GM20431 (cell line): ENCODE results near the gene DDX46.
"Not testable (repeated sequence)": the region's sequence is repeated elsewhere in the genome, so short reads cannot be mapped to it uniquely, and the experiment has no call there.

Source experiments
- in situ Hi-C: fragments of 300-500 bp; cut with MseI, MboI; formaldehyde crosslinking; loops from one replicate; pipeline ENCODE4 v1.15.0; 2020; ENCODE audit warnings: low sequenced_read_pairs; ENCODE audit not compliant: unreplicated experiment

DDX46 gene

DNA sequence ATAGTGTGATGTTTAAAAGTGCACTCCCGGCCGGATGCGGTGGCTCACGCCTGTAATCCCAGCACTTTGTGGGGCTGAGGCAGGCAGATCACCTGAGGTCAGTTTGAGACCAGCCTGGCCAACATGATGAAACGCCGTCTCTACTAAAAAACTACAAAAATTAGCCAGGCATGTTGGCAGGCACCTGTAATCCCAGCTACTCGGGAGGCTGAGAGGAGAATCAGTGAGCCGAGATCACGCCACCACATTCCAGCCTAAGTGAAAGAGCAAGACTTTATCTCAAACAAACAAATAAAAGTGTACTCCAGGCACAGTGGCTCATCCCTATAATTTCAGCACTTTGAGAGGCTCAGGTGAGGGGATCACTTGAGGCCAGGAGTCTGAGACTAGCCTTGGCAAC is 79.8 kb downstream of the DDX46 start:
- in situ Hi-C loops, result not testable (repeated sequence)

GRCh38 chr5:134840811-134841210 is 82.2 kb downstream of the DDX46 start:
- in situ Hi-C loops, result no loop called here

- in situ Hi-C loops, result no loop called here
Observed at GRCh38 chr5:134844252-134844651, 85.7 kb downstream of the DDX46 start.

- in situ Hi-C loops, result no loop called here
Observed at GRCh38 chr5:134845335-134845851, 86.8 kb downstream of the DDX46 start.

DNA sequence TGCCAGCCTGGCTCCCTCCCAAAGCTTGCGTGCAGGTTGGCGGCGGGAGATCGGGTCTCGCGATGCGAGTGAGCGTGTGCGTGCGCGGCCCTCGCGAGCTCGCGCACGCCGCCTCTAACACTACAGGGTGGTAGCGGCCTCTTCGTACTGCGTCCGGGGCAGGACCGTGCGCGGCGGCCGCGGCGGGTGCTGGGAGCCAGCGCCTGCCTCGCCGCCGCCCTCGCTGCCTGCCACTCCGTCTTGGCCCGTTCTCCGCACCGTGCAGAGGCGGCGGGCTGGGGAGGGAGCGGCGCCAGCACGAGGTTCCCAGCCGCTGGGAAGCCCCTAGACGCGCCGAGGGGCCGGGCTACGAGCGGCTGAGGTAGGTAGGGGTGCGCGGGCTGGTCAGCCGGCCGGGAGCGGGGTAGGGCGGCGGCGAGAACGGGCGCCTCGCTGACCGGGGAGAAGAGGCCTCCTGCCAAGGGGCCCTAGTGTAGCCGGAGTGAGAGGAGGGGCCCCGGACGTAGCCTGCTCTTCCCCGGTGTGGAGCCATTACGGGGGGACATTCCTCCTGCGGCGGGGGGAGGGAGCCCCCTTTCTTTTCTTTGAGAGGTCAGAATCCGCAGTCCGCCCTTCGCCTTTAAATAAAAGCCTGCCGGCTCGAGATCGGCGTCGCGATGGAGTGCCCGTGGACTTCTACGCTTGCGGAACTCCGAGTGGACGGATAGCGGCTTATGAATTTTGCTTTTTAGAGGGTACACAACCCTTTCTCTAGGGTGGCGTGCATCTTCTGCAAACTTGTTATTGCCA is 87.5 kb downstream of the DDX46 start, which contains the start of gene C5orf24:
TSS of gene C5orf24 (plus strand) at position 117 of the 789 bp plus-strand sequence. CDS start 8,933 bp downstream, outside the sequence.
- in situ Hi-C loops, result no loop called here

GRCh38 chr5:134846641-134846960 is 88.0 kb downstream of the DDX46 start:
- in situ Hi-C loops, result no loop called here

DNA sequence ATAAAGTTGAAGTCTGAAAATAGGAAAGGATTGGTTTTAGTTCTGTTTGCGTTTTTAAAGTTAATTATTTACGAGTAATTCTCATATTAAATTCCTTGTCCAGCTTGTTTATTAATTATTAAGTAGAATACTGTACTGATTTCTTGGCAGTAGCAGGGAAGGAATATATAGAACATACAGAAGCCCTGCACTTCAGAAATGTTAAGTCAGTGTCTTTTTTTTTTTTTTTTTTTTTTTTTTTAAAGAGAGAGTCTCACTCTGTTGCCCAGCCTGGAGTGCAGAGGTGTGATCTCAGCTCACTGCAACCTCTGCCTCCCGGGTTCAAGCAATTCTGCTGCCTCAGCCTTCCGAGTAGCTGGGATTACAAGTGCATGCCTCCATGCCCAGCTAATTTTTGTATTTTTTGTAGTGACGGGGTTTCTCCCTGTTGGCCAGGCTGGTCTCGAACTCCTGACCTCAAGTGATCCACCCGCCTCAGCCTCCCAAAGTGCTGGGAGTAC is 90.9 kb downstream of the DDX46 start:
- in situ Hi-C loops, result not testable (repeated sequence)

DNA sequence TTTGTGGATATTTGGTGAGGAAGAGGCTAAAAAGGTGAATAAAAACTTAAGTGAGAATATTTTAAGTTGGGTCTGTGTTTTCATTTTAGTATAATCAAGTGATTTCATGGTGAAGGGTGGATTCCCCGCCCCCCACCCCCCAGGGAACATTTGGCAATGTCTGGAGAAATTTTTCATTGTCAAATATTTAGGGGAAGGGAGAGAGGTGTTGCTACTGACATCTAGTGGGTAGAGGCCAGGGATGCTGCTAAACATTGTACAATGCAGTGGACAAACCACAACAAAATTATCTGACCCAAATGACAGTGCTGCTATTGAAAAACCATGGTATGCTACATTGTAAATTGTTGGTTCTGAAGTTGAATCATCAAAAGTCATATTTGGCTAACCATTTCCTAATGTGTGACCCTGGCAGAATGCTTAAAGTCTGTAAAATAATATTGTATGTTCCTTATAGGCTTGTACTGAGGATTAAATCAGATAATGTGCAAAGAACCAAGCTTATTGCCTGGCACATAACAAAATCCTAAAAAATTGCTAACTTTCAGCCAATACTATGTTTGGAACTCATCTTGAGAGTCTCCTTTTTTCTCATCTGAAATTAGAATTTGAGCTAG is 92.8 kb downstream of the DDX46 start:
- in situ Hi-C loops, result no loop called here

- in situ Hi-C loops, result not testable (repeated sequence)
Observed at GRCh38 chr5:134856465-134856864, 97.9 kb downstream of the DDX46 start.

DNA sequence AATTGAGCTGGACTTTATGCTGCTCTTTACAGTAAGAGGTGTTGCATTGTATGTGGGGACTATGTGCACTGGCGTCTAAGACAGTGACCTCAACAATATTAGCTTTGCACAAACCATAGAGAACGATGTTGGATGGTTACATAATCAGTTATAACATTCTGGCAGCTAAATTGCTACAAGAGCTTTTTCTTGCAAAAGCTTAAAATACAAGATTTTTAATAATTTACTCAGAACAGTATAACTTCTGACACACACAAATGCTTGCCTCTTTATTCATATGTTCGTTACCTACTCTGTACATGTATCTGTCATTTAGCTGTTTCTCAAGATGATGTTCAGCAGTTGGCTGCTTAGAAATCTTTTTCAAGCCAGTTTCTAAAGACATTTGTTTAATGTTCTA is 98.8 kb downstream of the DDX46 start:
- in situ Hi-C loops, result no loop called here

- in situ Hi-C loops, result no loop called here
Observed at GRCh38 chr5:134864707-134865106, 106.1 kb downstream of the DDX46 start.

GRCh38 chr5:134873494-134873893 is 114.9 kb downstream of the DDX46 start:
- in situ Hi-C loops, result no loop called here

GRCh38 chr5:134873987-134874830 is 115.6 kb downstream of the DDX46 start, which contains the start of gene TXNDC15:
Gene TXNDC15, plus strand, starts transcription at chr5:134874371. Its CDS starts 57 bp downstream, at chr5:134874428.
- in situ Hi-C loops, result no loop called here

DNA sequence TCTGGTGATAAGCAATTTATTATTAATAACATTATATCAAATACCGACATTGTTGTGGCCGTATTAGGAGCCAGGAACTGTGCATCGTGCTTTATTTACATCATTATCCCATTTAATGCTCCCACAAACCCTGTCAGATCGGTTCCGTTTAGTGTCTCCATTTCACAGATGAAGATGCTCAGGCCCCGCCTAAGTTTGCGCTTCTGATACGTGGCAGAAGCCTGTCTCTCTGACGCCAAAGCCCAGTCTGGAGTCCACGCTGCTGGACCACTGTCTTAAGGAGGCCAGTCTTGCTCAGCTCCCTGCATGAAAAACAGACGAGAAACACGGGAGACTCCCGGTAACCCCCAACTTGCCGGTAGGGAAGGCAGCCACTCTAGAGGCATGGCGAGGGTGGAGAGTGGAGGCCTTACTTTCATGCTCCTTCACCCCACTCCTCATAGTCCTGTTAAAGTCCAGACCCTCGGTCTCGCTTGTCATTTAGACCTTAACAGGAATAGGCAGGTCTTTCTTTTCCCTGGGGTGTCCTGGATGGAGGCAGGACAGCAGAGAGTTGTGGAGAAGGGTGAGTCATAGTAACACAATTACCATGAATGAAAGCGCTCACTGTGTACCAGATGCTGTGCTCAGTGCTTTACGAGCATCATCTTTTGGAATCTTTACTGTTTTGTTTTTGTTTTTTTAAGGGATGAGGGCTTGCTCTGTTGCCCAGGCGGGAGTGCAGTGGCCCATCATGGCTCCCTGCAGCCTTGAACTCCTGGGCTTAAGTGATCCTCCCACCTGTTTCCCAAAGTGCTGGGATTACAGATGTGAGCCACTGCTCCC is 116.5 kb downstream of the DDX46 start:
- in situ Hi-C loops, result no loop called here

GRCh38 chr5:134877159-134877558 is 118.6 kb downstream of the DDX46 start:
- in situ Hi-C loops, result no loop called here

DNA sequence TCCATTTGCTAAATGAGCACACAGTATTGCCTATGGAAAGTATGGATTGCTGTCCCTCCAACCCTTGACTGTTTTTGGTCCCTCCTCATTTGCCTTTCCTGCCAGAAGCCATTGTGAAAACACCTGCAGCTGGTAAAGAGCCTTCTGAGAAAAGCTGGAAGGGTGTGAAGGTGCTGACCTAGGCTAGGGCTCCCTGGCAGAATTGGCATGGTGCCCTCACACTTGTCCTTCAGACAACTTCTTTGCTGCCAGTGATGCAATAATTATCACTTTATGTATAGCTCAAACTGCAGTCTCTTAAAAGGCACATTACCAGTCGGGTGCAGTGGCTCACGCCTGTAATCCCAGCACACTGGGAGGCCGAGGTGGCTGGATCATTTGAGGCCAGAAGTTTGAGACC is 119.8 kb downstream of the DDX46 start:
- in situ Hi-C loops, result no loop called here

GRCh38 chr5:134879456-134879855 is 120.9 kb downstream of the DDX46 start:
- in situ Hi-C loops, result no loop called here
